HEK293T (cell line): ENCODE results near the gene HIVEP3.

Source experiments
- CTCF ChIA-PET: fragments of 350-600 bp; formaldehyde crosslinking; extraction: SDS; loops from one replicate; lab custom pipeline; 2021; ENCODE audit warnings: antibody characterized with exemption, inconsistent platforms; lab: Yijun Ruan, JAX
- POLR2A ChIA-PET: fragments of 350-600 bp; formaldehyde crosslinking; extraction: SDS; loops from one replicate; lab custom pipeline; 2020; ENCODE audit warnings: antibody characterized with exemption, inconsistent platforms; lab: Yijun Ruan, JAX
- DNase-seq: peaks from one replicate; pipeline ENCODE4 v3.0.0; 2012; ENCODE audit warnings: mixed read lengths; ENCODE audit errors: extremely low spot score
- ARNT ChIP-seq: fragments of 450-650 bp; IDR thresholded peaks from 2 replicates; pipeline ENCODE4 v1.6.1; 2017; ENCODE audit warnings: mild to moderate bottlenecking
- BHLHE40 ChIP-seq: fragments of 450-650 bp; IDR thresholded peaks from 2 replicates; pipeline ENCODE4 v1.6.1; 2016; ENCODE audit warnings: mild to moderate bottlenecking, moderate library complexity, borderline replicate concordance
- CTBP1 ChIP-seq: fragments of 450-650 bp; IDR thresholded peaks from 2 replicates; pipeline ENCODE4 v1.6.1; 2016; ENCODE audit warnings: borderline replicate concordance
- ELF4 ChIP-seq: fragments of 450-650 bp; IDR thresholded peaks from 2 replicates; pipeline ENCODE4 v1.6.1; 2017; ENCODE audit warnings: antibody characterized with exemption
- FOXA1 ChIP-seq: fragments of 450-650 bp; IDR thresholded peaks from 2 replicates; pipeline ENCODE4 v1.6.1; 2016; ENCODE audit warnings: mild to moderate bottlenecking
- FOXK2 ChIP-seq: fragments of 450-650 bp; IDR thresholded peaks from 2 replicates; pipeline ENCODE4 v1.6.1; 2016; ENCODE audit warnings: mild to moderate bottlenecking
- FOXM1 ChIP-seq: fragments of 450-650 bp; IDR thresholded peaks from 2 replicates; pipeline ENCODE4 v1.6.1; 2017; ENCODE audit warnings: mild to moderate bottlenecking, borderline replicate concordance
- HDGF ChIP-seq: fragments of 450-650 bp; IDR thresholded peaks from 2 replicates; pipeline ENCODE4 v1.6.1; 2017; ENCODE audit warnings: antibody characterized with exemption, borderline replicate concordance
- L3MBTL2 ChIP-seq: fragments of 450-650 bp; conservative IDR thresholded peaks from 2 replicates; pipeline ENCODE4 v1.6.1; 2016; ENCODE audit warnings: mild to moderate bottlenecking
- LEF1 ChIP-seq: fragments of 450-650 bp; IDR thresholded peaks from 2 replicates; pipeline ENCODE4 v1.6.1; 2017; ENCODE audit warnings: mild to moderate bottlenecking, borderline replicate concordance
- NFRKB ChIP-seq: fragments of 450-650 bp; IDR thresholded peaks from 2 replicates; pipeline ENCODE4 v1.6.1; 2016; ENCODE audit warnings: mild to moderate bottlenecking, moderate library complexity
- PKNOX1 ChIP-seq: fragments of 450-650 bp; IDR thresholded peaks from 2 replicates; pipeline ENCODE4 v1.6.1; 2016
- SP1 ChIP-seq: fragments of 450-650 bp; IDR thresholded peaks from 2 replicates; pipeline ENCODE4 v1.6.1; 2017
- SUZ12 ChIP-seq: fragments of 450-650 bp; IDR thresholded peaks from 2 replicates; pipeline ENCODE4 v1.6.1; 2016; ENCODE audit warnings: mild to moderate bottlenecking
- TARDBP ChIP-seq: fragments of 450-650 bp; IDR thresholded peaks from 2 replicates; pipeline ENCODE4 v1.6.1; 2016
- ZNF384 ChIP-seq: fragments of 450-650 bp; IDR thresholded peaks from 2 replicates; pipeline ENCODE4 v1.6.1; 2016

Gene HIVEP3

GRCh38 chr1:41611932-41612450 lies 306.7 kb downstream of the HIVEP3 start:
- CTCF ChIA-PET = no interaction called here
- DNase-seq = no peak
- no peak for TF ChIP-seq ZNF384
- TF ChIP-seq L3MBTL2 = no peak
- no peak for TF ChIP-seq NFRKB
- TF ChIP-seq TARDBP = no peak
- no peak for TF ChIP-seq FOXA1
- TF ChIP-seq ELF4 = no peak
- TF ChIP-seq HDGF = no peak
- TF ChIP-seq PKNOX1 = no peak
- no peak for TF ChIP-seq SP1
- TF ChIP-seq FOXK2 = no peak
- POLR2A ChIA-PET = no interaction called here

- CTCF ChIA-PET = no interaction called here
- POLR2A ChIA-PET = no interaction called here
- no peak for TF ChIP-seq FOXK2
- no peak for TF ChIP-seq NFRKB
- no peak for TF ChIP-seq ARNT
- no peak for TF ChIP-seq SUZ12
- no peak for TF ChIP-seq FOXM1
Observed at GRCh38 chr1:41611068-41611931, 307.4 kb downstream of the HIVEP3 start.

GRCh38 chr1:41610361-41610760 lies 308.4 kb downstream of the HIVEP3 start:
- ChIA-PET CTCF (no interaction called here), POLR2A (no interaction called here)
- DNase-seq = no peak
- TF ChIP-seq LEF1 = no peak
- no peak for TF ChIP-seq L3MBTL2

More at GRCh38 chr1:41611068-41611931, 307.4 kb downstream of the HIVEP3 start:
- no peak for DNase-seq

- no peak for DNase-seq
Observed at GRCh38 chr1:41609166-41609883, 309.4 kb downstream of the HIVEP3 start.

GRCh38 chr1:41608211-41608610 lies 310.5 kb downstream of the HIVEP3 start:
- ChIA-PET CTCF (no interaction called here), POLR2A (no interaction called here)
- no peak for DNase-seq
- TF ChIP-seq NFRKB (no peak), FOXK2 (no peak), ZNF384 (no peak), ELF4 (no peak), SUZ12 (no peak), TARDBP (no peak), PKNOX1 (no peak), CTBP1 (no peak), ARNT (no peak)

More at GRCh38 chr1:41609166-41609883, 309.4 kb downstream of the HIVEP3 start:
- ChIA-PET POLR2A (no interaction called here), CTCF (no interaction called here)
- TF ChIP-seq FOXA1 = no peak
- no peak for TF ChIP-seq FOXM1
- TF ChIP-seq SUZ12 = no peak

- POLR2A ChIA-PET = no interaction called here
- CTCF ChIA-PET = no interaction called here
- TF ChIP-seq FOXK2 = no peak
- TF ChIP-seq SUZ12 = no peak
- TF ChIP-seq BHLHE40 = no peak
- TF ChIP-seq ELF4 = no peak
- TF ChIP-seq LEF1 = no peak
- TF ChIP-seq HDGF = no peak
- no peak for TF ChIP-seq SP1
- DNase-seq = no peak
Observed at GRCh38 chr1:41607808-41608207, 310.9 kb downstream of the HIVEP3 start.

GRCh38 chr1:41599912-41600311 lies 318.8 kb downstream of the HIVEP3 start:
- ChIA-PET CTCF (no interaction called here), POLR2A (no interaction called here)
- TF ChIP-seq ZNF384 (no peak), PKNOX1 (no peak), L3MBTL2 (no peak), FOXM1 (no peak), TARDBP (no peak), BHLHE40 (no peak), ARNT (no peak), FOXA1 (no peak), HDGF (no peak), ELF4 (no peak), SP1 (no peak)
- no peak for DNase-seq
